Transverse colon (tissue), 3 donors: ENCODE data around the gene ATP1B4.

ENCODE experiments used
- EP300 ChIP-seq: sonication (generic); formaldehyde crosslinking; IDR thresholded peaks from one replicate; pipeline ENCODE4 v1.6.1; 2017; ENCODE audit warnings: antibody characterized with exemption, low read depth
- POLR2A ChIP-seq: fragments of 450-650 bp; IDR thresholded peaks from one replicate; pipeline ENCODE4 v1.6.1; 2016; ENCODE audit warnings: antibody characterized with exemption, mild to moderate bottlenecking, moderate library complexity
- TF ChIP-seq, protein P1 (sequence below), 5 experiments: fragments of 200-600 bp in 3 of 5; fragments of 450-650 bp in 2 of 5; sonication (generic) in 3 of 5; IDR thresholded peaks; 1 replicate in 2 of 5; 2 replicates in 3 of 5; pipeline ENCODE4 v1.5.1; 2016 to 2017; ENCODE audit warnings: antibody characterized with exemption in 5 of 5, inconsistent platforms in 3 of 5, mild to moderate bottlenecking in 2 of 5, moderate library complexity in 1 of 5

DNA sequence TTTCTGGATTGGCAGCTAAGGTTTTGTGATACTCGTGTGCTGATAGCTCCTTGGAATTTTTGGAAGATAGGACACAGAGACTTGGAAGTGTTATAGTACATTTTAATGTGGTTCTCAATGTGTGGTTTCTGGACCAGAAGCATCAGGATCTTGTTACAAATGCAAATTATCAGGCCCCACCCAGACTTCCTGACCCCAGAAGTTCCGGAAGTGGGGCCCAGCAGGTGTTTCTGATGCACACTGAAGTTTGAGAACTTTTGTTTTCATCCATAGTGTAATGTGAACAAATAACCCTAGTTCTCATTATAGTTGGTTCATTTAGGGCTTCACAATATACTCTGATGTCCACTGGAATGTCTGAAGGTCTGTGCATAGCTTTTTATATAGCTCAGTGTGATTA lies 57.6 kb downstream of the ATP1B4 start:
- TF ChIP-seq, protein P1, sequence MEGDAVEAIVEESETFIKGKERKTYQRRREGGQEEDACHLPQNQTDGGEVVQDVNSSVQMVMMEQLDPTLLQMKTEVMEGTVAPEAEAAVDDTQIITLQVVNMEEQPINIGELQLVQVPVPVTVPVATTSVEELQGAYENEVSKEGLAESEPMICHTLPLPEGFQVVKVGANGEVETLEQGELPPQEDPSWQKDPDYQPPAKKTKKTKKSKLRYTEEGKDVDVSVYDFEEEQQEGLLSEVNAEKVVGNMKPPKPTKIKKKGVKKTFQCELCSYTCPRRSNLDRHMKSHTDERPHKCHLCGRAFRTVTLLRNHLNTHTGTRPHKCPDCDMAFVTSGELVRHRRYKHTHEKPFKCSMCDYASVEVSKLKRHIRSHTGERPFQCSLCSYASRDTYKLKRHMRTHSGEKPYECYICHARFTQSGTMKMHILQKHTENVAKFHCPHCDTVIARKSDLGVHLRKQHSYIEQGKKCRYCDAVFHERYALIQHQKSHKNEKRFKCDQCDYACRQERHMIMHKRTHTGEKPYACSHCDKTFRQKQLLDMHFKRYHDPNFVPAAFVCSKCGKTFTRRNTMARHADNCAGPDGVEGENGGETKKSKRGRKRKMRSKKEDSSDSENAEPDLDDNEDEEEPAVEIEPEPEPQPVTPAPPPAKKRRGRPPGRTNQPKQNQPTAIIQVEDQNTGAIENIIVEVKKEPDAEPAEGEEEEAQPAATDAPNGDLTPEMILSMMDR (IDR thresholded peaks at IDR 0.05), result no peak
- TF ChIP-seq EP300 (no peak), POLR2A (no peak)
